ENCODE data around the gene LRRC3.
"Not testable (repeated sequence)": the region's sequence is repeated elsewhere in the genome, so short reads cannot be mapped to it uniquely, and the experiment has no call there.

The LRRC3 gene, protein sequence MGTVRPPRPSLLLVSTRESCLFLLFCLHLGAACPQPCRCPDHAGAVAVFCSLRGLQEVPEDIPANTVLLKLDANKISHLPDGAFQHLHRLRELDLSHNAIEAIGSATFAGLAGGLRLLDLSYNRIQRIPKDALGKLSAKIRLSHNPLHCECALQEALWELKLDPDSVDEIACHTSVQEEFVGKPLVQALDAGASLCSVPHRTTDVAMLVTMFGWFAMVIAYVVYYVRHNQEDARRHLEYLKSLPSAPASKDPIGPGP

GRCh38 chr21:44454747-44455523 is at the start of gene LRRC3:
TSS of gene LRRC3 (plus strand) at chr21:44455510. CDS start at chr21:44456645, 1,135 bp downstream.
- DNase-seq = peak; percentile 83

GRCh38 chr21:44405948-44406872 is 49.1 kb upstream of the LRRC3 start:
- no peak for DNase-seq

- no peak for DNase-seq
Measured at GRCh38 chr21:44406953-44407352, 48.4 kb upstream of the LRRC3 start.

DNA sequence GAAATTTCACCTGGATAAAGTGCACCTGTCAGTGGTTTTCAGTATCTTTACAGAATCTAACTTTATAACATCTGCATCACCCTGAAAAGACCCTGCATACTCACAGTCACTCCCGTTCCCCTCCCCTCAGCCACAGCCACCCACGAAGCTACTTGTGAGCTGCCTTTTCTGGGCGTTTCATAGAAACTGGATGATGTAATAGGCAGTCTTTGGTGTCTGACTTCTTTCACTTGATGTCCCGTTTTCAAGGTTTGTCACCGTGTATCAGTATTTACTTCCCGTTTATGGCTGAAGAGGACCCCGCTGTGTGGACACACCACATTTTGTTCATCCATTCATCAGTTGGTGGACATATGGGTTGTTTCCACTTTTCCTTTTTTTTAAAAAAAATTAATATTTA is 47.8 kb upstream of the LRRC3 start:
- no peak for DNase-seq

GRCh38 chr21:44408226-44408625 is 47.1 kb upstream of the LRRC3 start:
- DNase-seq = no peak

DNA sequence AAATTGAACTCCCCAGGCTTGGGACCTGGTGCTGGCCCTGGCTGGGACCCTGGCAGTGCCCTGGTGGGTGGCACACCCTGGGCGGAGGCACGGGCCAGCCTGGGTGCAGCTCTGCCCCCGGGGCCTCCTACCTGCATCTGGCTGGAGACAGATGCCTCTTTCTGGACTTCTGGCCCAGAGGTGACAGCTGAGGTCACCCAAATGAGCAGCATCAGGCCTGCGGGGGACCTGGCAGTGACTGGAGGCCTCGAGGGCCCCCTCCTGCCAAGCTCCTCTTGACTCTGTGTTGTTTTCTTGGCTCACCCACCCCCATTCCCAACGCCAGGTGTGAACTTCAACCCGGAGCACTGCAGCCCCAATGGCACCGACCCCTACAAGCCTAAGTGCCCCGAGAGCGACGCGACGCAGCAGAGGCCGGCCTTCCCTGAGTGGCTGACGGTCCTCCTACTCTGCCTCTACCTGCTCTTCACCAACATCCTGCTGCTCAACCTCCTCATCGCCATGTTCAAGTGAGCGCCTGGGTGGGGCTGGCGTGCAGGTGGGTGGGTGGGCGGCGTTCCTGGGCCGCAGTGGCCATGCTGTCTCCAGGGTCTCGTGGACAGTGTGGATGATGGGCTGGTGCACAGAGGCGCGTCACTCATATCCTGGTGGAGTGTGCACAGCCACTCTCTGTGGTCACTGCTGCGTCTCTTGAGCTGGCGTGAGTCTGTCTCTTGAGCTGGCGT is 41.6 kb upstream of the LRRC3 start:
- no peak for DNase-seq

DNA sequence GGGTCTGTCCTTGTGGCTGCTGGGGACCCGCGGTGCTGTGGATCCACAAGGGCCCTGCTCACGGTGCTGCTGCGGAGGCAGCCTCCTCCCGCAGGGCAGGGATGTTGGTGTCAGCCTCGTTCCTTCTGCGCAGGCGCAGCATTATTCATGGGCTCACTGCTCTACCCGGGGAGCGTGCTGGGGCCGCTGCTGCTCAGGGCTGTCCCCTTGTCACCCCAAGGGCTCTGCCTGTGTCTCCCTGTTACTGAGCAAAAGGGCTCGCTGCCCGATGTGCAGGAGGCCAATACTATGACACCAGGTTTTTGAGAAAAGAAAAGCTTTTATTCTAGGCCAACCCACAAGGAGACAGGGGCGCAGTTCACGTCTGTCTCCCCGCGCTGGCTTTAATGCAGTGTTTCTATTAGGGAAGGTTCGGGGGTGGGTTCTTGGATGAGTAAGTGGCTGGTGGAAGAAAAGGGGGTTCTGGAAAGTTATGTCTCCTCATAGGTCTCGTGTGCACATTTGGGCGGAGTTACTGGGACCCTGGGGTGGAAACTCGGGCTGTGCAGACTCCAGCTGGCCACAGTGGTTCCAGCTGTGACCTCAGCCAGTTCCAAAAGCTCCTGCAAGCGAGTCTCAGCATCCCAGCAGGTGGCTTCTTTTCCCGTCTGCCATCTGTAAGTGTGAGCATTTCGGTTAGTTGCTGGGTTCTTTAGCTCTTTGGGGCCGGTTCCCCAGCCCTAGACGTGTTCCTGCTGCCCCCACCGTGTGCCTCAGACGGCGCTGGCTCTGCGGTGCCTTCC is 40.8 kb upstream of the LRRC3 start:
- no peak for DNase-seq

DNA sequence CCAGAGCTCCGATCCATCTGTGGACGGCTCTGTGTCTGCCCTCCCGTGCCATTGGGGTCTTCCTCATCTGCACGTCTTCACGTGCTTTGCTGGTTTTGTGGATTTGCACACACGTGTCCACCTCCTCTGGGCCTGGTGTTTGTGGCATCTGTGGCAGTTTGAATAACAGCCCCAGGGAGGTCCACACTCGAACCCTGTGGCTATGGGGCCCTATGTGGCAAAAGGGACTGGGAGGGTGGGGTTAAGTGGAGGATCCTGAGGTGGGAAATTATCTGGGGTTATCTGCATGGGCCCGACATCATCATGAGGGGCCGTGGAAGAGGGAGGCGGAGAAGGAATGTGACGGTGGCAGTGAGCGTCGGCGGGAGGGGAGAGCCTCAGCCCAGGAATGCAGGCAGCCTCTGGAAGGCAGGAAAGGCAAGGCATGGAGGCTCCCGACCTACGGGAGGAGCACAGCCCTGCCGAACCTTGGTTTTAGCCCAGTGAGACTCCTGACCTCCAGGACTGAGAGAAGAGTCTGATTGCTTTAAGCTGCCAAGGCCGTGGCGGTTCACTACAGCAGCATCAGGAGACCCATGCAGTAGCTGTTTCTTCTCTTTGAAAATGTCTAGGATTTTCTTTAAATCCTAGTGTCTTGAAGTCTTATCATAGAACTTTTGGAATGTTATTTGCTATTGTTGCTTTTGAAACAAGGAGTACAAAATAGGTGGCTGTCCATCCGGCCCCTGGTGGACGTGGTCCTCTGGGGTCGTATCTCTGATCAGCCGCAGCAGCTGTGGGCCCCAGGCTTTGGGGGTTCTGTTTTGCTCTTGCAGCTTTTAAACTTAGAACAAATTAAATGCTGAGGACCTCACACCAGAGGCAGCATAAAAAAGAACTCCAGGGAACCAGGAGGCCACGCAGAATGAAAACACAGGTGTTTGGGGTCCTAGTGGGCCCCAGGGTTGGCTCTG is 40.0 kb upstream of the LRRC3 start:
- no peak for DNase-seq

GRCh38 chr21:44416193-44416592 is 39.1 kb upstream of the LRRC3 start:
- DNase-seq = no peak

DNA sequence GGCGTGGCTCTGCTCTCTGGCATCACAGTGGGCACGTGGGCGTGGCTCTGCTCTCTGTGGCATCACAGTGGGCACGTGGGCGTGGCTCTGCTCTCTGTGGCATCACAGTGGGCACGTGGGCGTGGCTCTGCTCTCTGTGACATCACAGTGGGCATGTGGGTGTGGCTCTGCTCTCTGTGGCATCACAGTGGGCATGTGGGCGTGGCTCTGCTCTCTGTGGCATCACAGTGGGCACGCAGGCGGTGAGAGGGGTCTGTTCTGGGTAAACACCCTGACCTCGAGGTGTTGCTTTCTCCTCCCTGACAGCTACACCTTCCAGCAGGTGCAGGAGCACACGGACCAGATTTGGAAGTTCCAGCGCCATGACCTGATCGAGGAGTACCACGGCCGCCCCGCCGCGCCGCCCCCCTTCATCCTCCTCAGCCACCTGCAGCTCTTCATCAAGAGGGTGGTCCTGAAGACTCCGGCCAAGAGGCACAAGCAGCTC is 37.6 kb upstream of the LRRC3 start:
- not testable (repeated sequence) for DNase-seq

GRCh38 chr21:44418108-44418875 is 37.0 kb upstream of the LRRC3 start:
- no peak for DNase-seq

DNA sequence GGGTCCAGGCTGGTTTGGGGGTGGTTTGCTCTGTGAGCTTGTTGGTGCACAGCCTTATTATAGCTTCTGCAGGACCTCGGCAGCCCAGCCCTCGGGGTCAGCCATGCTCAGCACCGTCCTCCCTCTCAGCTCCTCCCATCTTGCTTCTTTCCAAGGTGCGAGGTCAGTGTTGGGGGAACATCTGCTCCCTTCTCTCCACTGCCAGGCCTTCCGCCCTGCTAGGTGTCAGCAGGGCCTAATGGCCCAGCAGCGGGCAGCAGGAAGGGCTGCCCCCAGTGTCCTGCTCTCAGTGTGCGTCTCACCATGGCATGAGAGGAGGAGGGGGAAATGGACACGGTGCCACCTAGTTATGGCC is 36.5 kb upstream of the LRRC3 start:
- no peak for DNase-seq

- no peak for DNase-seq
Measured at GRCh38 chr21:44419679-44420078, 35.6 kb upstream of the LRRC3 start.

GRCh38 chr21:44420416-44421205 is 34.7 kb upstream of the LRRC3 start:
- no peak for DNase-seq

DNA sequence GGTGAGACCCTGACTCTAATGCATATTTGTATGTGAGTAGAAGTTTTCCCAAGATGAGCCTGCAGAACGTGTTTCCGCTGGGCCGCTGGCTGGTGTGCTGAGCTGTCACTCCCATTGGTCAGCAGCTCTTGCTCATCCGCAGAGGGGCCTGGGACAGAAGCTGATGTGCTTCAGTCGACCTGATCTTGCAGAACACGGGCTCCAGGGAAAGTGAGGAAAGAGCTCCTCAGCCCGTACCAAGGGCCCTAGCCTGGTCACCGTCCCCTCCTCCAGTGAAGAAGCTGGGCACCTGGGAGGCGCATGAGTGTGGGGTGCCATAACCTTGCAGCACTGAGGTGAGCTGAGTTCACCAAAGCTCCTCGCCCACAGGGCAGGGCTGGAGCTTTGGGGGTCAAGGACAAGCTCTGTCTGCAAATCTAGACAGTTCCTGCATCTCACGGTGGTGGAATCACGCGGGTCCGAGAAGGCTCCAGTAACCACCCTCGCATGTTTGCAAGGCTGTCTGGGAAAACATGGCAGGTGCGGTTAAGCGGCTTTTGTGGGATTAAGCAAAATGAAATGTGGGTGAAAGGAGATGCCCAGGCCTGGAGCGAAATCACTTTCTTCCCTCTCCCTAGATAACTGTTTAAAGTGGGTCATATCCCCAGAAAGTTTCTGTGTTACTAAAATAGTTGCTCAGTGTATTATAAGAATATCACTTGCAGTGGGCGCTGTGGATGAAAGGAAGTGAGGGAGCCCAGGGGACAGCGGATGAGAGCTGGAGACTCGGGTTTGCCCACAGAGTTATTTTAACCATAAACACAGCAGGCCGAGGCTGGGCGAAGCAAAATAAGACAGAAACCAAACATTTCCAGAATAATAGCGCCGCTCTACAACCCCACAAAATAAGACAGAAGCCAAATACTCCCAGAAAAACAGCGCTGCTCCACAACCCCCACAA is 33.1 kb upstream of the LRRC3 start:
- DNase-seq = no peak

DNA sequence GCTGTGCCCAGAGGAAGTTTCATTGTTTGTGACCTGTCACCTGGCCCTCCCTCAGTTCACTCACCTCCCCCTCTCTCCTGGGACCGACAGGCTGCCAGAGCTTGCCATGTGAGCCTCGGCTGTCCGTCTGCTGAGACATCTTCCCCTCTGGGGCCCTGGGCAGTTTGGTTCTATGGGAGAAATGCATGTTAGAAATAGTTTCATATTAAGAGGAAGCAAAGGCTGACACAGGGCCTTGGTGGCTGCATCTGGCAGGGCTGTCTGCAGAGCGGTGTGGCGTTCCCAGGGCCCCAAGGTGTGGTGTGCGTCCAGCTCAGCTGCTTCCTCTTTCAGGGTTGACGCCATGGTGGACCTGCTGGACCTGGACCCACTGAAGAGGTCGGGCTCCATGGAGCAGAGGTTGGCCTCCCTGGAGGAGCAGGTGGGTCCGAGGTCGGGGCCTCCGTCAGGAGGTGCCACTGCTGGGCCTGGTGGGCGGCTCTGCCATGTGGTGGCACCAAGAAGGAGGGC is 31.9 kb upstream of the LRRC3 start:
- no peak for DNase-seq

DNA sequence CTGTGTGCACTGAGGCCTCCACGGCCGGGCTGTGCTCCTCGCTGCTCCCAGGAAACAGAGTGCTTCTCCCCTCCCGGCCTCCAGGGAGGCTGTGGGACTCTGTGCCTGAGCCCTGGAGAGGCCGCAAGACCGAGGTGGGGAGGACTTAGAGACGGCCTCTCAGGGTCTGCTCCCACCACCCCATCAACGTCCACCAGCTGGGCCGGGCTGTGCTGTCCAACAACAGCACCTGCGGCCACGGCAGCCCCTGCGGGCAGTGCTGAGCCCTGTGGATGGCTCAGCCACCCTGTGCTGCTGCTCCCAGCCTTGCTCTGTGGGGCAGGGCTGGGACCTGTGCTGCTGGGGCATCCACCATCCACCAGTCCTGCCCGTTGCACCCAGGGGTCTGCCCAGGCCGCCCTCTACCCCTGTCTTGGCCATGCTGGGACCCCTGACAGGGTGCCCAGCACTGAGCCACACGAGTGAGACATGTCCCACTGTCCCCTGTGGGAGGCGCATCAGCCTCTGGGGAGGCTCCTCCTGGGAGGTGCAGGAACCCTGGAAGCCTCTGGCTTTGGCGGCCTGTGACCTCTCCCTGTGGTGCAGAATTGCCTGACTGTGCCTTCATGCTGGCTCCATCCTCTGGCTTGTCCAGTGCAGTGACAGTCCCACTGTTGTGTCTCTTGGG is 31.2 kb upstream of the LRRC3 start:
- DNase-seq = no peak
